ENCODE data around the gene NANOGP8.
A peak's percentile ranks its signal among the peaks of the same experiment; 100 is the strongest.
"Not testable (repeated sequence)": the region's sequence is repeated elsewhere in the genome, so short reads cannot be mapped to it uniquely, and the experiment has no call there.

The NANOGP8 gene

GRCh38 chr15:35092846-35093245 is 7.8 kb upstream of the NANOGP8 start:
- FAIRE-seq: no peak

GRCh38 chr15:35092311-35092710 is 7.2 kb upstream of the NANOGP8 start:
- FAIRE-seq: no peak

GRCh38 chr15:35090104-35090807 is 5.2 kb upstream of the NANOGP8 start:
- FAIRE-seq: no peak

GRCh38 chr15:35089551-35089950 is 4.5 kb upstream of the NANOGP8 start:
- no peak for FAIRE-seq

GRCh38 chr15:35088329-35088728 is 3.2 kb upstream of the NANOGP8 start:
- FAIRE-seq: no peak

GRCh38 chr15:35087759-35088158 is 2.7 kb upstream of the NANOGP8 start:
- no peak for FAIRE-seq

- FAIRE-seq: not testable (repeated sequence)
Measured at GRCh38 chr15:35082371-35083348, 2.4 kb downstream of the NANOGP8 start.

GRCh38 chr15:35081626-35082365 is 3.3 kb downstream of the NANOGP8 start:
- not testable (repeated sequence) for FAIRE-seq

GRCh38 chr15:35080226-35080625 is 4.9 kb downstream of the NANOGP8 start:
- FAIRE-seq: no peak

GRCh38 chr15:35078221-35078915 is 6.7 kb downstream of the NANOGP8 start:
- peak; percentile 18 for FAIRE-seq

GRCh38 chr15:35071106-35071505 is 14.0 kb downstream of the NANOGP8 start:
- no peak for FAIRE-seq

GRCh38 chr15:35068846-35069475 is 16.1 kb downstream of the NANOGP8 start:
- FAIRE-seq: no peak

GRCh38 chr15:35067496-35068347 is 17.4 kb downstream of the NANOGP8 start:
- peak; percentile 70 for FAIRE-seq

GRCh38 chr15:35066094-35066493 is 19.0 kb downstream of the NANOGP8 start:
- no peak for FAIRE-seq

GRCh38 chr15:35064576-35065190 is 20.4 kb downstream of the NANOGP8 start:
- FAIRE-seq: no peak

GRCh38 chr15:35062738-35063099 is 22.4 kb downstream of the NANOGP8 start:
- FAIRE-seq: no peak

- no peak for FAIRE-seq
Measured at GRCh38 chr15:35061825-35062737, 23.0 kb downstream of the NANOGP8 start.

- peak; percentile 98 for FAIRE-seq
Measured at GRCh38 chr15:35061161-35061824, 23.8 kb downstream of the NANOGP8 start.

GRCh38 chr15:35060591-35060990 is 24.5 kb downstream of the NANOGP8 start:
- FAIRE-seq: no peak

Measured in endometrium (tissue), 2 donors.